ENCODE results near the gene RAB36. TPM values are rescaled to one million over a fixed set of nuclear protein-coding genes. Genes with fewer than 3 reads are reported as not detected.

Gene RAB36
- total RNA-seq, 1 experiment from 2014 or later = 1.1 TPM

GRCh38 chr22:23098718-23099530, 46.4 kb upstream of the RAB36 start:
- no TSS peak for BruUV-seq (replicated peaks)
- intact Hi-C loops (cut with micrococcal nuclease) = no loop called here
- Histone ChIP-seq H3F3A (ENCODE audit: low read length, unreplicated experiment) (no peaks in the 10 kb centered on the region), H3K36me3 (ENCODE audit: low read depth, low read length) (no peaks in the 10 kb centered on the region), H3K9ac (ENCODE audit: low read length) (no peak overlapping the region), H3K27ac (ENCODE audit: low read length) (no peak overlapping the region), H3K4me3 (ENCODE audit: low read length) (no peak overlapping the region), H3K79me2 (ENCODE audit: low read length) (no peaks in the 10 kb centered on the region), H3K9me3 (ENCODE audit: low read length) (no peaks in the 10 kb centered on the region), H3K4me2 (ENCODE audit: low read length) (no peak overlapping the region), H3K4me1 (ENCODE audit: insufficient read depth, low read length) (no peaks in the 10 kb centered on the region), H4K20me1 (ENCODE audit: low read length) (no peaks in the 10 kb centered on the region), H3K27me3 (ENCODE audit: low read length) (no peaks in the 10 kb centered on the region), H3K9me2 (replicated peaks; ENCODE audit: low read length) (no peaks in the 10 kb centered on the region), H2AFZ (ENCODE audit: low read length) (no peak overlapping the region)
- ATAC-seq = no peak
- DNase-seq = no peak
- ChIA-PET CTCF (no interaction called here), POLR2A (ENCODE audit: unreplicated experiment) (no interaction called here)
- TF ChIP-seq CTCF (conservative IDR thresholded peaks at IDR 0.05; ENCODE audit: low read depth, low read length) (no peak), EZH2phosphoT487 (IDR thresholded peaks at IDR 0.05; ENCODE audit: borderline replicate concordance, low read length) (no peak), EZH2 (IDR thresholded peaks at IDR 0.05; ENCODE audit: low read length, unreplicated experiment) (no peak)

GRCh38 chr22:23099531-23099804, 45.8 kb upstream of the RAB36 start:
- H3K9me2 ChIP-seq (replicated peaks; ENCODE audit: low read length) = no peaks in the 10 kb centered on the region
- ATAC-seq (no peak), DNase-seq (no peak)
- H3K9me3 ChIP-seq (ENCODE audit: low read length) = no peaks in the 10 kb centered on the region
- H3K79me2 ChIP-seq (ENCODE audit: low read length) = no peaks in the 10 kb centered on the region
- ChIA-PET POLR2A (ENCODE audit: unreplicated experiment) (no interaction called here), CTCF (no interaction called here)
- no peak overlapping the region for H3K4me2 ChIP-seq (ENCODE audit: low read length)
- no peaks in the 10 kb centered on the region for H3F3A ChIP-seq (ENCODE audit: low read length, unreplicated experiment)
- no peaks in the 10 kb centered on the region for H3K27me3 ChIP-seq (ENCODE audit: low read length)
- H3K4me3 ChIP-seq (ENCODE audit: low read length) = no peak overlapping the region
- H3K4me1 ChIP-seq (ENCODE audit: insufficient read depth, low read length) = no peaks in the 10 kb centered on the region
- TF ChIP-seq EZH2phosphoT487 (IDR thresholded peaks at IDR 0.05; ENCODE audit: borderline replicate concordance, low read length) (no peak), EZH2 (IDR thresholded peaks at IDR 0.05; ENCODE audit: low read length, unreplicated experiment) (no peak), CTCF (conservative IDR thresholded peaks at IDR 0.05; ENCODE audit: low read depth, low read length) (no peak)
- H4K20me1 ChIP-seq (ENCODE audit: low read length) = no peaks in the 10 kb centered on the region
- intact Hi-C loops (cut with micrococcal nuclease) = no loop called here
- BruUV-seq (replicated peaks) = no TSS peak
- no peak overlapping the region for H3K27ac ChIP-seq (ENCODE audit: low read length)
- no peak overlapping the region for H2AFZ ChIP-seq (ENCODE audit: low read length)
- no peak overlapping the region for H3K9ac ChIP-seq (ENCODE audit: low read length)
- no peaks in the 10 kb centered on the region for H3K36me3 ChIP-seq (ENCODE audit: low read depth, low read length)

- Histone ChIP-seq H3K4me3 (ENCODE audit: low read length) (no peak overlapping the region), H3K4me1 (ENCODE audit: insufficient read depth, low read length) (no peaks in the 10 kb centered on the region), H3K9me3 (ENCODE audit: low read length) (no peaks in the 10 kb centered on the region), H3K79me2 (ENCODE audit: low read length) (no peaks in the 10 kb centered on the region), H3K4me2 (ENCODE audit: low read length) (no peak overlapping the region), H3K27me3 (ENCODE audit: low read length) (no peaks in the 10 kb centered on the region), H3K27ac (ENCODE audit: low read length) (no peak overlapping the region), H3F3A (ENCODE audit: low read length, unreplicated experiment) (no peaks in the 10 kb centered on the region), H3K9ac (ENCODE audit: low read length) (no peak overlapping the region), H3K9me2 (replicated peaks; ENCODE audit: low read length) (no peaks in the 10 kb centered on the region), H3K36me3 (ENCODE audit: low read depth, low read length) (no peaks in the 10 kb centered on the region), H4K20me1 (ENCODE audit: low read length) (no peaks in the 10 kb centered on the region), H2AFZ (ENCODE audit: low read length) (no peak overlapping the region)
- ATAC-seq = no peak
- CTCF ChIA-PET = no interaction called here
- intact Hi-C loops (cut with micrococcal nuclease) = no loop called here
- no peak for DNase-seq
- POLR2A ChIA-PET (ENCODE audit: unreplicated experiment) = no interaction called here
- no peak for TF ChIP-seq EZH2 (IDR thresholded peaks at IDR 0.05; ENCODE audit: low read length, unreplicated experiment)
- no peak for TF ChIP-seq CTCF (conservative IDR thresholded peaks at IDR 0.05; ENCODE audit: low read depth, low read length)
- no peak for TF ChIP-seq EZH2phosphoT487 (IDR thresholded peaks at IDR 0.05; ENCODE audit: borderline replicate concordance, low read length)
- no TSS peak for BruUV-seq (replicated peaks)
These were observed 45.0 kb upstream of the RAB36 start for GRCh38 chr22:23100124-23100801.

All from PC-3 (cell line).